HG02678 (cell line): ENCODE data around the gene CAMK2N1.

Experiments
- ATAC-seq: cut with Tn5 transposase; IDR thresholded peaks from one replicate; pipeline ENCODE4 v1.9.1; 2021; ENCODE audit warnings: mild to moderate bottlenecking, moderate library complexity; ENCODE audit not compliant: unreplicated experiment

The CAMK2N1 gene

GRCh38 chr1:20446796-20447195 lies 39.2 kb downstream of the CAMK2N1 start:
- no peak for ATAC-seq

GRCh38 chr1:20445956-20446355 lies 40.1 kb downstream of the CAMK2N1 start:
- no peak for ATAC-seq

GRCh38 chr1:20443703-20444586 lies 42.1 kb downstream of the CAMK2N1 start:
- no peak for ATAC-seq

- no peak for ATAC-seq
These were observed 42.9 kb downstream of the CAMK2N1 start for GRCh38 chr1:20442920-20443625.

GRCh38 chr1:20440785-20441200 lies 45.2 kb downstream of the CAMK2N1 start:
- ATAC-seq = no peak

- ATAC-seq = no peak
These were observed 46.7 kb downstream of the CAMK2N1 start for GRCh38 chr1:20439282-20439681.

DNA sequence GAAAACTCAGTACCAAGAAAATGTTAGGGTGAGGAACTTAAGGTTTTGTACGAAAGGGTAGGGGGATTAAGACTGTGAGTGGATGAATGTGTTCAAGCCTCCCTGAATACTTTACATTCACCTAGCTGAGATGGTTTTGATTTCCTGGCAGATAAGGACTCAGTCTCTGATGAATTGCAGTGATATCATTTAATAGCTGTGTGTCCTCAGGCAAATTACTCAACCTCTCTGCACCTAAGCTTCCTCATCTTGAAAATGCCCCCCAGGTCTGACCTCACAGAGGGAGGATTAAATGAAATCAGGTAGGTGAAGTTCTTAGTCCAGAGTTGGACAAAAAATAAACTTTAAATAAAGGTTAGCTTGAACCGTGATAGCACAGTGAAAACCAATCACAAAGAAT lies 48.4 kb downstream of the CAMK2N1 start:
- ATAC-seq = no peak

DNA sequence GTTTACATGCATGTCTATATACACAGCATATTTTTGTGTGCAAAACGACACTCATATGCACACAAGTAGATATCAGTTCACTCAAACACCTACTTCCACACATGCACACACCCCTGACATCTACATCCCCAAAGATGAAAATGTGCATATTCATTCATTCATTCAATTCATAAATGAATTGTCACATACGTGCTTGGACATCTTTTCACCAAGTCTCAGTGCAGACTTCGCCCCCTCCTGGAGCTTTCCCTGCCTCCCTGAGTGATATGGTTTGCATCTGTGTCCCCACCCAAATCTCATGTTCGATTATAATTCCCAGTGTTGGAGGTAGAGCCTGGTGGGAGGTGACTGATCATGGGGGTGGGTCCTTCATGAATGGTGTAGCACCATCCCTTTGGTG lies 53.1 kb downstream of the CAMK2N1 start:
- ATAC-seq = no peak
